HG03196 (cell line): ENCODE results near the gene NEUROD2.
A peak's percentile ranks its signal among the peaks of the same experiment; 100 is the strongest.

Source experiments
- ATAC-seq: cut with Tn5 transposase; IDR thresholded peaks from one replicate; pipeline ENCODE4 v1.9.1; 2021; ENCODE audit not compliant: unreplicated experiment

Gene NEUROD2

GRCh38 chr17:39635614-39636176, 28.0 kb upstream of the NEUROD2 start:
- no peak for ATAC-seq

GRCh38 chr17:39634384-39634871, 26.7 kb upstream of the NEUROD2 start:
- no peak for ATAC-seq

GRCh38 chr17:39633570-39634183, 26.0 kb upstream of the NEUROD2 start:
- no peak for ATAC-seq

GRCh38 chr17:39632153-39632941, 24.6 kb upstream of the NEUROD2 start:
- ATAC-seq: no peak

GRCh38 chr17:39631403-39631802, 23.7 kb upstream of the NEUROD2 start:
- no peak for ATAC-seq

- ATAC-seq: no peak
Observed at GRCh38 chr17:39629898-39630297, 22.2 kb upstream of the NEUROD2 start.

GRCh38 chr17:39629494-39629880, 21.8 kb upstream of the NEUROD2 start:
- ATAC-seq: no peak

- ATAC-seq: no peak
Observed at GRCh38 chr17:39628655-39629493, 21.2 kb upstream of the NEUROD2 start.

- no peak for ATAC-seq
Observed at GRCh38 chr17:39627712-39628516, 20.2 kb upstream of the NEUROD2 start.

- no peak for ATAC-seq
Observed at GRCh38 chr17:39627047-39627711, 19.5 kb upstream of the NEUROD2 start.

- no peak for ATAC-seq
Observed at GRCh38 chr17:39626171-39627046, 18.7 kb upstream of the NEUROD2 start, which contains the start of gene PPP1R1B. TSS of gene PPP1R1B (plus strand) at chr17:39626952. CDS start at chr17:39627393, 441 bp downstream.

GRCh38 chr17:39625198-39625785, 17.6 kb upstream of the NEUROD2 start:
- no peak for ATAC-seq

- ATAC-seq: no peak
Observed at GRCh38 chr17:39624313-39624712, 16.6 kb upstream of the NEUROD2 start.

- peak; percentile 42 for ATAC-seq
Observed at GRCh38 chr17:39623356-39623950, 15.7 kb upstream of the NEUROD2 start.

GRCh38 chr17:39622380-39623006, 14.8 kb upstream of the NEUROD2 start:
- peak; percentile 13 for ATAC-seq

- peak; percentile 57 for ATAC-seq
Observed at GRCh38 chr17:39621523-39622379, 14.0 kb upstream of the NEUROD2 start.

- ATAC-seq: no peak
Observed at GRCh38 chr17:39619786-39620101, 12.0 kb upstream of the NEUROD2 start.
